GM21515 (cell line): ENCODE measurements around the gene MC2R.
"Not testable (repeated sequence)": the region's sequence is repeated elsewhere in the genome, so short reads cannot be mapped to it uniquely, and the experiment has no call there.

ENCODE experiments used
- ATAC-seq: cut with Tn5 transposase; IDR thresholded peaks from one replicate; pipeline ENCODE4 v1.9.1; 2021; ENCODE audit not compliant: unreplicated experiment

The MC2R gene

GRCh38 chr18:13894531-13894930, 20.8 kb downstream of the MC2R start:
- no peak for ATAC-seq

GRCh38 chr18:13893418-13893760, 21.9 kb downstream of the MC2R start:
- peak; percentile 98 for ATAC-seq

- no peak for ATAC-seq
These were observed 23.2 kb downstream of the MC2R start for GRCh38 chr18:13892098-13892497.

GRCh38 chr18:13890761-13891361, 24.5 kb downstream of the MC2R start:
- no peak for ATAC-seq

- ATAC-seq, result no peak
These were observed 25.7 kb downstream of the MC2R start for GRCh38 chr18:13889671-13890070.

GRCh38 chr18:13888191-13888716, 27.1 kb downstream of the MC2R start:
- no peak for ATAC-seq

- no peak for ATAC-seq
These were observed 30.3 kb downstream of the MC2R start for GRCh38 chr18:13885009-13885408.

GRCh38 chr18:13879937-13880336, 35.4 kb downstream of the MC2R start:
- no peak for ATAC-seq

GRCh38 chr18:13879492-13879891, 35.8 kb downstream of the MC2R start:
- ATAC-seq, result no peak

GRCh38 chr18:13878857-13879256, 36.5 kb downstream of the MC2R start:
- no peak for ATAC-seq

- ATAC-seq, result no peak
These were observed 38.2 kb downstream of the MC2R start for GRCh38 chr18:13877157-13877556.

- ATAC-seq, result no peak
These were observed 40.8 kb downstream of the MC2R start for GRCh38 chr18:13874558-13874957.

GRCh38 chr18:13872932-13873331, 42.4 kb downstream of the MC2R start:
- no peak for ATAC-seq

- no peak for ATAC-seq
These were observed 43.0 kb downstream of the MC2R start for GRCh38 chr18:13872373-13872772.

GRCh38 chr18:13871701-13872100, 43.6 kb downstream of the MC2R start:
- ATAC-seq, result no peak

GRCh38 chr18:13868501-13869271, 46.6 kb downstream of the MC2R start:
- ATAC-seq, result no peak

GRCh38 chr18:13862898-13863297, 52.4 kb downstream of the MC2R start:
- ATAC-seq, result not testable (repeated sequence)

- ATAC-seq, result no peak
These were observed 65.5 kb downstream of the MC2R start for GRCh38 chr18:13849791-13850190.

GRCh38 chr18:13836559-13836958, 78.8 kb downstream of the MC2R start:
- no peak for ATAC-seq

- no peak for ATAC-seq
These were observed 80.1 kb downstream of the MC2R start for GRCh38 chr18:13835202-13835601.

GRCh38 chr18:13834496-13835015, 80.8 kb downstream of the MC2R start:
- no peak for ATAC-seq
